HS-27A (cell line): ENCODE measurements around the gene PFDN2.
"Not testable (repeated sequence)": the region's sequence is repeated elsewhere in the genome, so short reads cannot be mapped to it uniquely, and the experiment has no call there.

ENCODE experiments used
- DNase-seq: peaks from one replicate; pipeline ENCODE4 v3.0.0-alpha.2; 2012; ENCODE audit warnings: low read depth, missing footprints

PFDN2 gene

DNA sequence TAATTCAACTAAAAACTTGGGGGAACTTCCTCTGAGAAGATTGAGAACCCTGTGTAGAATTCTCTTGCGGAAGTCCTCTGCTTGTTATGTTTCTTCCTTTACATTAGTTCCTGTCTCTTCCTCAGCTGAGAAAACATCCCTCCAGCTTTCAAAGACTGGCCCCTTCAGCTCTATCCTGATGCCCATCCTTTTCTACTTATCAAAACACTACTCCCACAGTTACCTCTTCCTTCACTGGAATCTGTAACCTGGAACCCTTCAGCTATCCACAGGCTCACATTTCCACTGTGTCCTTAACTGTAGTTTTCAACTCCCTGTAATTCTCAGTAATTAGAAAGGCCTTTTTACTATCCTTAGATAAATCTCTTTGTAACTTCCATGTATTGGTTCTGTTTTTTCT is 20.6 kb upstream of the PFDN2 start:
- no peak for DNase-seq

- DNase-seq: no peak
Observed at GRCh38 chr1:161137881-161138280, 20.0 kb upstream of the PFDN2 start.

- no peak for DNase-seq
Observed at GRCh38 chr1:161133220-161133740, 15.4 kb upstream of the PFDN2 start.

DNA sequence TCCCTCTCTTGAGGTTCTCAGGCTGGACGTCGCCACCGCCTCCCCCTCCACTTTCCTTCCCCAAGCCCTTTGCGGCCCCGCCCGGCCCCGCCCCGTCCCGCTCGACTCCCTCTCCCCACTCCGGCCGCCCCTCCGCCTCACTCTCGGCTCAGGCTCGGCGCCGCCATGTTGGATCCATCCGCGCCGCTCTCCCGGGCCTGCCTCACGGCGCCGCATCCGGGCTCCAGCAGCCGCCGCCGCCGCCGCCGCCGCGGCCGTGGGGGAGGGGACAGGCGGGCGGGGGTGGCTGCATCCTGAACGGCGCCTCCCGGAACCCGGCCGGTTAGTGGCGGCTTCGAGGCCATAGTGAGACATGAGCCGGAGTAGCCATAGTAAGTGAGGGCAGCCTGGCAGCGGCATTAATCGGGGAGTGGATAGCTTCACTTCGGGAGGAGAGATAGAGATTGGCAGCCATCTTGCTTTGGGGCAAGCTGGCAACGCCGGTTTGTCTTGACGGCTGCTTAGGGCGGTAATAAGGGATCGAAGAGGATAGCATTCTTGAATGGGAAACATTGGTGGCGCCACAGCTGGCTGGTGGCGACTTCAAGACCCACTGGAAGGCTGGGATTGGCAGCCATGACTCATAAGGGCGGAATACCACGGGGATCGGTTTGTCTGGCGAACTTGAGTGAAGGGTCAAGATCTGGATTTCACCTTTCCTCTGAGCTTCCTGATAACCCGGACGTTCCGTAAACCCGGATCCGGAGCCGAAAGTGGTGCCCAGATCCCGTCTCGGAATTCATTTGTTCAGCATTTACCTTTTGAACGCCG is 14.8 kb upstream of the PFDN2 start, which contains the start of gene DEDD:
DEDD (minus strand) TSS at position 258 of the 810 bp plus-strand sequence. CDS start 8,205 bp downstream, outside the sequence.
- peak; percentile 93 for DNase-seq

GRCh38 chr1:161131523-161132409 is 13.9 kb upstream of the PFDN2 start:
- no peak for DNase-seq

- DNase-seq: no peak
Observed at GRCh38 chr1:161130266-161130665, 12.4 kb upstream of the PFDN2 start.

DNA sequence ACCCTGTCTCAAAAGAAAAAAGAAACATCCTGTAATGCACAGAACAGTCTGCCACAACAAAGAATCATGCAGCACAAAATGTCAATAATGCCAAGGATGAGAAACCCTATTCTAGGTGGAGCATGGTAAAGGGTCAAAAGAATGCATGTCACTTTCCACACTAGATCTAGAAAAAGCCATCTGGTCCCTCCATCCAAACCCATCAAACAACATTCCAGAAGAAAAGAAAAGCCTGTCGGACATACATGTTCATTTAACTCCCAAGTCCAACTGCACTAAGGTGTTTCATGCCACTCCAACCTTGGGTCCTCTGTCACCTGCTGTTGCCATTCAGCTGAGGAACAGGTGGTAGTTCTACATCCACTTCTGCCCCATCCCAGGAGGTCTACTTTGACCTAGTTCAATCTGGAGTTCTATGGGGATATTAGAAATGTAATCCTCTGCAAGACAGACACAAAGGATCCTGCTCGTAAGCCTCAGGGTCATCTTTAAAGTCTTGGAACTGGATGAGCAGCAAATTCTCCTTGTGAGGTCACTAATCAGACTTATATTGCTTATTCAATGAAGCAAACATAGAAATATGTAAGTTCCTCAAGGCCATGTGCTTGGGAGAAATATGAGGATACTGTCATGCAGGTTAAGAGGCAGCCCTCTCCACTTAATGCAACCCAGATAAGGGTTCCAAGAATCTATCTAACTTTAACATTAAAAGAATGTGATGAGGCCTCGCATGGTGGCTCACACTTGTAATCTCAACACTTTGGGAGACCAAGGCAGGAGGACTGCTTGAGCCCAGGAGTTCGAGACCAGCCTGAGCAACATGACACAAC is 11.0 kb upstream of the PFDN2 start:
- no peak for DNase-seq

DNA sequence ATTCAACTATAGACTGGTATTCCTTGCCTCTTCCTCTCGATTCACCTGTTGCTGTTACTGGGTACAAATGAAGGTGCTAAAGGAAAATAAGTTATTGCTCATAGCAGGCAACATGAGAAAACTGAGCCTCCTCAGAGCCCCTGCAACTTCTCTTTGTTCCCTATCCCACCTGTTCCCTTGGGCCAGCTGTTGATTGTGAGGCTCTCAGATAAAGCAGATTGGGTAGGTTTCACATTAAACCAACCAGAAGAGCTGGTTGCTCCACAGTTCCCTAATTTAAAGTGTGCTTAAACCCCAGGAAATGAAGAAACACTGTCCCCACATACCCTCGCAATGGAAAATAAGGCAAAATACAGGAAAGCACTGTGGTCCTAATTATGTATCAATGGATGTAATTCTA is 9.8 kb upstream of the PFDN2 start:
- DNase-seq: no peak

- DNase-seq: no peak
Observed at GRCh38 chr1:161122967-161123366, 5.1 kb upstream of the PFDN2 start.

GRCh38 chr1:161121834-161122233 is 4.0 kb upstream of the PFDN2 start:
- no peak for DNase-seq

DNA sequence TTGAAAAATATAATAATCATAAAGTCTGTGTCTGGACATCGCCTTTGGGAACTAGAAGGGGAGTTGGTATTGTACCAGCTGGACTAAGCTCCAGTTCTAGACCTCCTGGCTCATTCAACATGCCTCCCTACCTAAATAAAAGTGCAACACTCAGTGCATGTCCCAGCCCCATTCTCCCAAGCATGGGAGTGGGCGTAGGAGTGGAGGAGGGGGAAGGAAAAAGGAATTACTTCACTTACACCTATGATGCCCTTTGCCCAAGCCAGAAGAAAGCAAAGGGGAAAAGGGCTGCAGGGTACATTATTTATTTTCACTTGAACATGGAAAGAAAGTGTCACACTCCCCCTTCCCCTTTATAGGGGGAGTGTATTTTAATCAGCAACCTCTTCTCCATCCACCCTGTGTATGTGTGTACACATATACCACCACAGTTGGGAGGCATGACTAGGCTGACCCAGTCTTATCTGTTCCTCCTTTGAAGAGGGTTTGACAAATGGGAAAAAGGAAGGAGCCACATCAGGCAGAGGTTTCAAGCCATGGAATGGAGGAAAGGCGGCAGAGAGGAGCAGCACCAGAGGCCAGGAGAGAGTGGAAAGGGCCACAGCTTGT is 3.3 kb upstream of the PFDN2 start:
- no peak for DNase-seq

GRCh38 chr1:161119092-161119903 is 1.5 kb upstream of the PFDN2 start:
- DNase-seq: no peak

GRCh38 chr1:161115961-161116360 is 1.9 kb downstream of the PFDN2 start:
- DNase-seq: not testable (repeated sequence)

DNA sequence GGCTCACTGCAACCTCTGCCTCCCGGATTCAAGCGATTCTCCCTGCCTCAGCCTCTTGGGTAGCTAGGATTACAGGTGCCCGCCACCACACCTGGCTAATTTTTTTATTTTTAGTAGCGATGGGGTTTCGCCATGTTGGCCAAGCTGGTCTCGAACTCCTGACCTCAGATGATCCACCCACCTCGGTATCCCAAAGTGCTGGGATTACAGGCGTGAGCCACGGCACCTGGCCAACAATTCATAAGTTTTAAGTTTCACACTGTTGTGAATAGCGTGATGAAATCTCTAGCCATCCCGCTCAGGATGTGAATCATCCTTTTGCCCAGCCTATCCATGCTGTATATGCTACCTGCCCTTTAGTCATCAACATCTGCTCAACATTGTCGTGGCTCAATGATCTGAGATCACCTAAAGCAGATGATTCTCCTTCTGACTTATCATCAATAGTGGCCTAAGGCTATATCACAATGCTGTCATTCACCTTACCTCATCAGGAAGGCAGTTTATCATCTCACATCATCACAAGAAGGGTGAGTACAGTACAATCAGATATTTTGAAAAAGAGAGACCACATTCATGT is 2.6 kb downstream of the PFDN2 start:
- peak; percentile 65 for DNase-seq

- DNase-seq: no peak
Observed at GRCh38 chr1:161114556-161114955, 3.3 kb downstream of the PFDN2 start.

GRCh38 chr1:161113915-161114314 is 3.9 kb downstream of the PFDN2 start:
- no peak for DNase-seq

- no peak for DNase-seq
Observed at GRCh38 chr1:161111527-161111926, 6.3 kb downstream of the PFDN2 start.

GRCh38 chr1:161111117-161111516 is 6.7 kb downstream of the PFDN2 start:
- no peak for DNase-seq

DNA sequence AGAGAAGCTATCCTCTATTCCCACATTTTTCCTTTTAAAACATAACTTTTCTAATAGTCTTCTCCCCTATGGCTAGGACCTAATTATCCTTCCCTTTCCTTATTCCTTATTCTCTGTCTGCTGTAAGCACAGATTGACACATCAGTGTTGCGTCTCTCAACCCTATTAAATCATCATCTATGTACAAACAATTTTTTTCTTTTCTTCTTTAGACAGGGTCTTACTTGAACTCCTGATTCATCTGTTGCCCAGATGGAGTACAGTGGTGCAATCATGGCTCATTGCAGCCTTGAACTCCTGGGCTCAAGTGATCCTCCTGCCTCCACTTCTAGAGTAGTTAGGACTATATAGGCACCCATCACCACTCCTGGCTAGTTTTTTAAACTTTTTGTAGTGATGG is 11.4 kb downstream of the PFDN2 start:
- DNase-seq: no peak

- no peak for DNase-seq
Observed at GRCh38 chr1:161100556-161100955, 17.3 kb downstream of the PFDN2 start.
